GM23338 (cell line): ENCODE measurements around the gene AP1S1. TPM values are rescaled to one million over a fixed set of nuclear protein-coding genes. Genes with fewer than 3 reads are reported as not detected.

Source experiments
- ATAC-seq: fragments of 200-7000 bp; cut with Tn5 transposase; 3 replicates; pipeline ENCODE4 v1.9.1; 2020
- DNase-seq: peaks from one replicate; pipeline ENCODE4 v3.0.0-alpha.2; 2015; ENCODE audit warnings: low spot score
- H2AFZ ChIP-seq: fragments of 200-600 bp; sonication (generic); 2 replicates; pipeline ENCODE4 v1.8.0; 2016; ENCODE audit warnings: antibody characterized with exemption, mild to moderate bottlenecking, moderate library complexity
- H3F3A ChIP-seq: fragments of 200-600 bp; sonication (generic); replicated peaks from 2 replicates; pipeline ENCODE4 v1.8.0; 2017; ENCODE audit warnings: antibody characterized with exemption, mixed run types, low read depth
- H3K27ac ChIP-seq: fragments of 200-600 bp; sonication (generic); 2 replicates; pipeline ENCODE4 v1.6.1; 2016; ENCODE audit warnings: low read depth
- H3K27me3 ChIP-seq: fragments of 200-600 bp; sonication (generic); 2 replicates; pipeline ENCODE4 v1.8.0; 2016; ENCODE audit warnings: mild to moderate bottlenecking, mixed run types, moderate library complexity; ENCODE audit not compliant: insufficient read depth
- H3K36me3 ChIP-seq: fragments of 200-600 bp; sonication (generic); 2 replicates; pipeline ENCODE4 v1.8.0; 2016; ENCODE audit warnings: mild to moderate bottlenecking; ENCODE audit not compliant: insufficient read depth
- H3K4me1 ChIP-seq: fragments of 200-600 bp; sonication (generic); 2 replicates; pipeline ENCODE4 v1.8.0; 2016; ENCODE audit warnings: mild to moderate bottlenecking, moderate library complexity; ENCODE audit not compliant: insufficient read depth
- H3K4me2 ChIP-seq: fragments of 200-600 bp; sonication (generic); 2 replicates; pipeline ENCODE4 v1.7.1; 2017; ENCODE audit warnings: mixed run types
- H3K4me3 ChIP-seq: fragments of 200-600 bp; sonication (generic); 2 replicates; pipeline ENCODE4 v1.6.1; 2016; ENCODE audit warnings: mixed run types
- H3K79me2 ChIP-seq: fragments of 200-600 bp; sonication (generic); replicated peaks from 2 replicates; pipeline ENCODE4 v1.8.0; 2017; ENCODE audit warnings: mild to moderate bottlenecking; ENCODE audit not compliant: insufficient read depth
- H3K9me2 ChIP-seq: fragments of 200-600 bp; sonication (generic); 2 replicates; pipeline ENCODE4 v1.8.0; 2017; ENCODE audit not compliant: insufficient read depth
- H4K20me1 ChIP-seq: fragments of 200-600 bp; sonication (generic); replicated peaks from 2 replicates; pipeline ENCODE4 v1.8.0; 2017; ENCODE audit warnings: mild to moderate bottlenecking; ENCODE audit not compliant: insufficient read depth
- H3K27ac Mint-ChIP-seq: 2 replicates; pipeline ENCODE4 v1.8.0; 2020; ENCODE audit warnings: inconsistent platforms, mild to moderate bottlenecking, moderate library complexity, mixed read lengths
- H3K27me3 Mint-ChIP-seq: 3 replicates; pipeline ENCODE4 v1.8.0; 2022; ENCODE audit warnings: low read depth, mild to moderate bottlenecking, moderate library complexity, mixed read lengths, inconsistent platforms; ENCODE audit not compliant: insufficient read depth, poor library complexity
- H3K36me3 Mint-ChIP-seq: 3 replicates; pipeline ENCODE4 v1.8.0; 2021; ENCODE audit warnings: low read depth, mild to moderate bottlenecking, inconsistent platforms, moderate library complexity, mixed read lengths
- H3K4me1 Mint-ChIP-seq: 3 replicates; pipeline ENCODE4 v1.8.0; 2020; ENCODE audit warnings: mild to moderate bottlenecking, inconsistent platforms, mixed read lengths
- H3K4me3 Mint-ChIP-seq: 3 replicates; pipeline ENCODE4 v1.8.0; 2021; ENCODE audit warnings: moderate library complexity, mild to moderate bottlenecking, inconsistent platforms, mixed read lengths
- H3K9me3 Mint-ChIP-seq: 3 replicates; pipeline ENCODE4 v1.8.0; 2020; ENCODE audit warnings: moderate library complexity, mild to moderate bottlenecking, inconsistent platforms, mixed read lengths
- EZH2 ChIP-seq: fragments of 200-600 bp; sonication (generic); IDR thresholded peaks from one replicate; pipeline ENCODE4 v1.8.0; 2017; ENCODE audit warnings: antibody characterized with exemption, mild to moderate bottlenecking, low read depth; ENCODE audit not compliant: unreplicated experiment
- EZH2phosphoT487 ChIP-seq: fragments of 200-600 bp; sonication (generic); IDR thresholded peaks from one replicate; pipeline ENCODE4 v1.8.1; 2018; ENCODE audit warnings: antibody characterized with exemption; ENCODE audit not compliant: unreplicated experiment
- JUNB ChIP-seq: IDR thresholded peaks from one replicate; pipeline ENCODE4 v1.6.1; 2016; ENCODE audit warnings: antibody characterized with exemption; ENCODE audit not compliant: unreplicated experiment
- NANOG ChIP-seq: IDR thresholded peaks from 2 replicates; pipeline ENCODE4 v1.6.1; 2016; ENCODE audit warnings: antibody characterized with exemption, borderline replicate concordance
- POLR2AphosphoS5 ChIP-seq: IDR thresholded peaks from 2 replicates; pipeline ENCODE4 v1.6.1; 2016; ENCODE audit warnings: antibody characterized with exemption, low read depth
- REST ChIP-seq: IDR thresholded peaks from one replicate; pipeline ENCODE4 v1.6.1; 2018; ENCODE audit warnings: antibody characterized with exemption; ENCODE audit not compliant: unreplicated experiment
- STAT1 ChIP-seq: IDR thresholded peaks from one replicate; pipeline ENCODE4 v1.6.1; 2016; ENCODE audit warnings: antibody characterized with exemption; ENCODE audit not compliant: unreplicated experiment
- ZNF114 ChIP-seq: fragments of 250-450 bp; sonication (Bioruptor Pico); IDR thresholded peaks from 2 replicates; pipeline ENCODE4 v1.5.0; 2020; ENCODE audit warnings: mild to moderate bottlenecking, moderate library complexity
- ZNF331 ChIP-seq: fragments of 250-450 bp; sonication (Bioruptor Pico); IDR thresholded peaks from 2 replicates; pipeline ENCODE4 v1.5.0; 2020; ENCODE audit warnings: low read depth, mild to moderate bottlenecking, moderate library complexity
- ZNF462 ChIP-seq: fragments of 250-450 bp; sonication (Bioruptor Pico); IDR thresholded peaks from 2 replicates; pipeline ENCODE4 v1.5.0; 2020; ENCODE audit warnings: mild to moderate bottlenecking, moderate library complexity
- long read RNA-seq: library from polyadenylated mRNA; unstranded; transcript quantifications from one replicate; pipeline ENCODE4 v2.0.0, GENCODE V29; 2020; ENCODE audit not compliant: unreplicated experiment
- polyA plus RNA-seq: library from polyadenylated mRNA; unstranded; fragments of >200 nt; fragmentation: Nextera tagmentation; extraction: Ambion mirVana; gene quantifications from 2 replicates; pipeline ENCODE4 v1.2.1, GENCODE V29; 2016
- total RNA-seq: library from RNA; depleted of rRNA; stranded (reverse); fragments of >200 nt; shearing (Covaris generic); gene quantifications from 2 replicates; pipeline ENCODE4 v1.2.3, GENCODE V29; 2014; rRNA removed

Gene AP1S1
- total RNA-seq (60.6 and 62.9 TPM in 2 replicates), polyA plus RNA-seq (11.5 and 12.2 TPM in 2 replicates)
- long read RNA-seq, partial matches to known transcripts: 0 of 4 reads
- long read RNA-seq, other reads (novel, unspliced or antisense): 1 of 4 reads

GRCh38 chr7:101153969-101154692 lies at the start of gene AP1S1:
Gene AP1S1 (plus strand): TSS chr7:101154476. CDS start chr7:101154515, 39 bp downstream.
- DNase-seq (peak; percentile 100), ATAC-seq (peak; percentile 89)
- Mint-ChIP-seq H3K4me1 (peaks cover 27% of the 10 kb centered on the region), H3K9me3 (peaks cover 11% of the 10 kb centered on the region; the same call in 2 of the 3 replicates), H3K27me3 (peaks cover 33% of the 10 kb centered on the region), H3K27ac (peak within 1 kb of the TSS; percentile 0), H3K4me3 (peak within 1 kb of the TSS; percentile 80), H3K36me3 (peaks cover 20% of the 10 kb centered on the region)
- Histone ChIP-seq H3K9me2 (peaks cover 4% of the 10 kb centered on the region; the same call in 1 of the 2 replicates), H2AFZ (peak within 1 kb of the TSS; percentile 38), H3K4me3 (peak within 1 kb of the TSS; percentile 79), H3K79me2 (peaks cover 14% of the 10 kb centered on the region), H3K4me2 (peak within 1 kb of the TSS; percentile 99), H3K27me3 (peaks cover 12% of the 10 kb centered on the region; the same call in 1 of the 2 replicates), H3K4me1 (peaks cover 28% of the 10 kb centered on the region), H3K27ac (no peak within 1 kb of the TSS), H3K36me3 (no peaks in the 10 kb centered on the region; the same call in 1 of the 2 replicates), H4K20me1 (no peaks in the 10 kb centered on the region), H3F3A (peaks cover 22% of the 10 kb centered on the region)
- TF ChIP-seq EZH2 (no peak), POLR2AphosphoS5 (peak; percentile 55; the same call in 1 of the 2 replicates)

GRCh38 chr7:101104799-101105198 lies 49.5 kb upstream of the AP1S1 start:
- DNase-seq: no peak
- Histone ChIP-seq H2AFZ (no peak overlapping the region), H4K20me1 (no peaks in the 10 kb centered on the region), H3K4me3 (no peak overlapping the region), H3K27ac (no peak overlapping the region), H3F3A (0 out of 2 replicates have a peak, but pooled peaks cover 12% of the 10 kb centered on the region), H3K4me2 (no peak overlapping the region), H3K4me1 (peaks cover 24% of the 10 kb centered on the region), H3K9me2 (no peaks in the 10 kb centered on the region), H3K27me3 (no peaks in the 10 kb centered on the region), H3K36me3 (no peaks in the 10 kb centered on the region), H3K79me2 (no peaks in the 10 kb centered on the region)
- H3K4me3 Mint-ChIP-seq: no peak overlapping the region
- ATAC-seq: no peak
- H3K4me1 Mint-ChIP-seq: peaks cover 33% of the 10 kb centered on the region
- no peak overlapping the region for H3K27ac Mint-ChIP-seq
- H3K36me3 Mint-ChIP-seq: no peaks in the 10 kb centered on the region
- peaks cover 24% of the 10 kb centered on the region for H3K27me3 Mint-ChIP-seq
- H3K9me3 Mint-ChIP-seq: no peaks in the 10 kb centered on the region
- TF ChIP-seq EZH2 (no peak), NANOG (no peak), ZNF462 (CRISPR knock-in tag) (no peak), POLR2AphosphoS5 (no peak), ZNF114 (CRISPR knock-in tag) (no peak), EZH2phosphoT487 (no peak), STAT1 (no peak), JUNB (no peak), REST (no peak), ZNF331 (CRISPR knock-in tag) (no peak)
